Naive B cell (primary cell): ENCODE data around the gene SLC1A6. TPM values are rescaled to one million over a fixed set of nuclear protein-coding genes. Genes with fewer than 3 reads are reported as not detected.

Experiments used
- polyA plus RNA-seq, 6 donors: library from polyadenylated mRNA; unstranded; fragments of 300-500 nt; fragmentation: Illumina TruSeq; gene quantifications; one replicate each; pipeline ENCODE4 v1.2.3, GENCODE V29; 2021; ENCODE audit warnings: low read depth in 6 of 6

Gene SLC1A6
- polyA plus RNA-seq, 6 donors from 2014 or later: 0.18 to 0.84 TPM; not detected in 4

Other genes starting within 250 kb of the SLC1A6 start
- gene ADGRE2, start 201.3 kb downstream of the SLC1A6 start, polyA plus RNA-seq: under 1 TPM in 3 of 6 donors, not detected in 3; 0.13 to 0.51 (median 0.35) TPM
- gene OR7A5, start 144.7 kb downstream of the SLC1A6 start, polyA plus RNA-seq: not detected
- gene OR7C1, start 144.7 kb downstream of the SLC1A6 start, polyA plus RNA-seq: not detected
- gene OR7A10, start 130.9 kb downstream of the SLC1A6 start, polyA plus RNA-seq: not detected
- not detected for gene OR7A17, start 93.7 kb downstream of the SLC1A6 start, polyA plus RNA-seq
- gene OR7C2, start 38.4 kb downstream of the SLC1A6 start, polyA plus RNA-seq: not detected
- not detected for gene CASP14, start 69.6 kb upstream of the SLC1A6 start, polyA plus RNA-seq
- gene OR1I1, start 102.3 kb upstream of the SLC1A6 start, polyA plus RNA-seq: not detected
- under 1 TPM in 3 of 6 donors, not detected in 3; 0.09 to 0.16 (median 0.15) TPM for gene SYDE1, start 127.5 kb upstream of the SLC1A6 start, polyA plus RNA-seq
- not detected for gene NOTCH3, start 221.1 kb upstream of the SLC1A6 start, polyA plus RNA-seq